Ascending aorta (tissue), 2 donors: ENCODE data around the gene PBX4. TPM values are rescaled to one million over a fixed set of nuclear protein-coding genes. Genes with fewer than 3 reads are reported as not detected.

Experiments used
- DNase-seq, 2 donors: peaks; one replicate each; pipeline ENCODE4 v3.0.0-alpha.2; 2019; ENCODE audit warnings: low spot score in 2 of 2
- H3K27ac ChIP-seq, 2 donors: fragments of 200-600 bp; sonication (generic); one replicate each; pipeline ENCODE4 v1.5.1; 2016 to 2017; ENCODE audit warnings: mild to moderate bottlenecking in 1 of 2
- H3K27me3 ChIP-seq: fragments of 200-600 bp; sonication (generic); one replicate; pipeline ENCODE4 v1.5.1; 2017
- H3K36me3 ChIP-seq, 2 donors: fragments of 200-600 bp; sonication (generic); one replicate each; pipeline ENCODE4 v1.5.1; 2016
- H3K4me1 ChIP-seq, 2 donors: fragments of 200-600 bp; sonication (generic); one replicate each; pipeline ENCODE4 v1.5.1; 2016 to 2017; ENCODE audit warnings: mild to moderate bottlenecking in 1 of 2
- H3K4me3 ChIP-seq, 2 donors: fragments of 200-600 bp; sonication (generic); one replicate each; pipeline ENCODE4 v1.5.1; 2016 to 2017; ENCODE audit warnings: mild to moderate bottlenecking in 1 of 2
- H3K9me3 ChIP-seq, 2 donors: fragments of 200-600 bp; sonication (generic); one replicate each; pipeline ENCODE4 v1.5.1; 2016
- CTCF ChIP-seq, 3 experiments: fragments of 200-600 bp in 2 of 3; fragments of 450-650 bp in 1 of 3; sonication (generic) in 2 of 3; IDR thresholded peaks; one replicate each; pipeline ENCODE4 v1.5.1; 2016 to 2019; ENCODE audit warnings: antibody characterized with exemption in 3 of 3, mild to moderate bottlenecking in 1 of 3, moderate library complexity in 1 of 3
- intact Hi-C: fragments of 100-400 bp; cut with DNase I; formaldehyde crosslinking; loops from one replicate; pipeline ENCODE4 v1.15.1; 2023
- total RNA-seq: library from RNA; depleted of rRNA; stranded (reverse); fragments of >200 nt; gene quantifications from one replicate; pipeline ENCODE4 v1.1.0, GENCODE V29; 2016

Gene PBX4
- total RNA-seq, 1 donor from 2014 or later, result not detected

- H3K27ac ChIP-seq, result no peak within 1 kb of the TSS
- no peak for DNase-seq
- H3K9me3 ChIP-seq, result no peaks in the 10 kb centered on the region
- TF ChIP-seq CTCF (IDR thresholded peaks at IDR 0.05), result no peak
- H3K36me3 ChIP-seq, result peaks cover 0 to 3% of the 10 kb centered on the region in 2 donors
- peaks cover 6 to 8% of the 10 kb centered on the region in 2 donors for H3K4me1 ChIP-seq
- peak within 1 kb of the TSS; percentile 55 to 59 for H3K4me3 ChIP-seq
- H3K27me3 ChIP-seq, result peaks cover 10% of the 10 kb centered on the region
- intact Hi-C loops, result no loop called here
Observed at GRCh38 chr19:19627621-19628500, 9.4 kb upstream of the PBX4 start, which contains the start of gene LPAR2. Gene LPAR2 (minus strand): TSS chr19:19628220. CDS start chr19:19627275, 945 bp downstream.

- no peak for TF ChIP-seq CTCF (IDR thresholded peaks at IDR 0.05)
- Histone ChIP-seq H3K27me3 (peaks cover 10% of the 10 kb centered on the region), H3K9me3 (no peaks in the 10 kb centered on the region), H3K4me3 (peak overlapping the region in 1 of 2 donors; percentile 59), H3K36me3 (no peaks in the 10 kb centered on the region), H3K4me1 (peaks cover 6 to 8% of the 10 kb centered on the region in 2 donors), H3K27ac (no peak overlapping the region)
- intact Hi-C loops, result no loop called here
- no peak for DNase-seq
Observed at GRCh38 chr19:19626516-19627472, 8.3 kb upstream of the PBX4 start.

GRCh38 chr19:19624032-19624570 lies 5.6 kb upstream of the PBX4 start:
- Histone ChIP-seq H3K27ac (no peak overlapping the region), H3K4me1 (peaks cover 6 to 8% of the 10 kb centered on the region in 2 donors), H3K27me3 (peaks cover 10% of the 10 kb centered on the region), H3K4me3 (no peak overlapping the region), H3K36me3 (no peaks in the 10 kb centered on the region), H3K9me3 (no peaks in the 10 kb centered on the region)
- intact Hi-C loops, result no loop called here
- no peak for TF ChIP-seq CTCF (IDR thresholded peaks at IDR 0.05)
- no peak for DNase-seq

GRCh38 chr19:19623383-19623782 lies 4.9 kb upstream of the PBX4 start:
- Histone ChIP-seq H3K9me3 (no peaks in the 10 kb centered on the region), H3K27ac (no peak overlapping the region), H3K4me1 (peaks cover 4 to 6% of the 10 kb centered on the region in 2 donors), H3K4me3 (no peak overlapping the region), H3K27me3 (peaks cover 5% of the 10 kb centered on the region), H3K36me3 (no peaks in the 10 kb centered on the region)
- TF ChIP-seq CTCF (IDR thresholded peaks at IDR 0.05), result no peak
- no peak for DNase-seq
- intact Hi-C loops, result no loop called here

- Histone ChIP-seq H3K9me3 (no peaks in the 10 kb centered on the region), H3K27ac (no peak overlapping the region), H3K36me3 (no peaks in the 10 kb centered on the region), H3K4me1 (peaks cover 0 to 2% of the 10 kb centered on the region in 2 donors), H3K27me3 (no peaks in the 10 kb centered on the region), H3K4me3 (no peak overlapping the region)
- DNase-seq, result no peak
- intact Hi-C loops, result no loop called here
- TF ChIP-seq CTCF (IDR thresholded peaks at IDR 0.05), result no peak
Observed at GRCh38 chr19:19619849-19620210, 1.3 kb upstream of the PBX4 start.
